LNCAP (cell line): ENCODE measurements around the gene LAMC1.

Source experiments
- CTCF ChIP-seq: fragments of 450-650 bp; IDR thresholded peaks from 2 replicates; pipeline ENCODE4 v1.5.1; 2017; ENCODE audit warnings: mild to moderate bottlenecking

Gene LAMC1

GRCh38 chr1:183138301-183138700 lies 115.1 kb downstream of the LAMC1 start:
- no peak for TF ChIP-seq CTCF

- TF ChIP-seq CTCF, result no peak
These were observed 116.2 kb downstream of the LAMC1 start for GRCh38 chr1:183139281-183139942.

GRCh38 chr1:183140633-183141032 lies 117.4 kb downstream of the LAMC1 start:
- TF ChIP-seq CTCF, result no peak

GRCh38 chr1:183142171-183142570 lies 119.0 kb downstream of the LAMC1 start:
- TF ChIP-seq CTCF, result no peak

- no peak for TF ChIP-seq CTCF
These were observed 120.5 kb downstream of the LAMC1 start for GRCh38 chr1:183143576-183144315.

GRCh38 chr1:183144752-183145151 lies 121.5 kb downstream of the LAMC1 start:
- TF ChIP-seq CTCF, result no peak

- TF ChIP-seq CTCF, result no peak
These were observed 124.5 kb downstream of the LAMC1 start for GRCh38 chr1:183147735-183148134.
